WTC11 (cell line): ENCODE measurements around the gene ASIC3. TPM values are rescaled to one million over a fixed set of nuclear protein-coding genes. Genes with fewer than 3 reads are reported as not detected.
A peak's percentile ranks its signal among the peaks of the same experiment; 100 is the strongest.

Source experiments
- ATAC-seq: fragments of 200-7000 bp; cut with Tn5 transposase; 2 replicates; pipeline ENCODE4 v1.10.0; 2021; ENCODE audit warnings: mild to moderate bottlenecking, moderate library complexity
- CTCF ChIA-PET: fragments of 300-600 bp; sonication (Branson Sonifier 250); formaldehyde crosslinking; loops from one replicate; lab custom pipeline; 2021; ENCODE audit warnings: antibody characterized with exemption; lab: Charles Lee
- POLR2A ChIA-PET: fragments of 350-600 bp; sonication (Branson Sonifier 250); formaldehyde crosslinking; loops from one replicate; lab custom pipeline; 2021; ENCODE audit warnings: antibody characterized with exemption; lab: Charles Lee
- DNase-seq: peaks from one replicate; pipeline ENCODE4 v3.0.0; 2021; ENCODE audit warnings: low spot score
- H3K27ac Mint-ChIP-seq: 2 replicates; pipeline ENCODE4 v1.8.0; 2021; ENCODE audit warnings: mixed read lengths
- H3K27me3 Mint-ChIP-seq: 2 replicates; pipeline ENCODE4 v1.8.0; 2021; ENCODE audit warnings: low read depth, mild to moderate bottlenecking, moderate library complexity, mixed read lengths
- H3K36me3 Mint-ChIP-seq: 2 replicates; pipeline ENCODE4 v1.8.0; 2021; ENCODE audit warnings: mixed read lengths
- H3K4me1 Mint-ChIP-seq: 2 replicates; pipeline ENCODE4 v1.8.0; 2022; ENCODE audit warnings: mixed read lengths
- H3K4me3 Mint-ChIP-seq: 2 replicates; pipeline ENCODE4 v1.8.0; 2021; ENCODE audit warnings: mild to moderate bottlenecking, moderate library complexity, mixed read lengths
- H3K9me3 Mint-ChIP-seq: 2 replicates; pipeline ENCODE4 v1.8.0; 2021; ENCODE audit warnings: mixed read lengths
- ATF1 ChIP-seq: sonication (generic); formaldehyde crosslinking; IDR thresholded peaks from 2 replicates; pipeline ENCODE4 v1.8.1; 2023; ENCODE audit warnings: mild to moderate bottlenecking, moderate library complexity, missing genetic modification reagents
- ATF6 ChIP-seq: sonication (generic); formaldehyde crosslinking; IDR thresholded peaks from 2 replicates; pipeline ENCODE4 v1.8.1; 2023; ENCODE audit warnings: mild to moderate bottlenecking, missing genetic modification reagents
- E2F5 ChIP-seq: sonication (generic); formaldehyde crosslinking; IDR thresholded peaks from 2 replicates; pipeline ENCODE4 v1.8.1; 2022; ENCODE audit warnings: mild to moderate bottlenecking, moderate library complexity, missing genetic modification reagents
- ELF4 ChIP-seq: sonication (generic); formaldehyde crosslinking; IDR thresholded peaks from 2 replicates; pipeline ENCODE4 v1.8.1; 2022; ENCODE audit warnings: low read depth, mild to moderate bottlenecking, moderate library complexity, missing genetic modification reagents
- FOXK1 ChIP-seq: sonication (generic); formaldehyde crosslinking; IDR thresholded peaks from 2 replicates; pipeline ENCODE4 v1.8.0; 2022; ENCODE audit warnings: mild to moderate bottlenecking, moderate library complexity, missing genetic modification reagents
- FOXP4 ChIP-seq: sonication (generic); formaldehyde crosslinking; IDR thresholded peaks from 2 replicates; pipeline ENCODE4 v1.8.0; 2022; ENCODE audit warnings: mild to moderate bottlenecking, missing genetic modification reagents
- GABPB1 ChIP-seq: sonication (generic); formaldehyde crosslinking; IDR thresholded peaks from 2 replicates; pipeline ENCODE4 v1.8.1; 2023; ENCODE audit warnings: mild to moderate bottlenecking, missing genetic modification reagents
- JUN ChIP-seq: sonication (generic); formaldehyde crosslinking; IDR thresholded peaks from 2 replicates; pipeline ENCODE4 v1.8.0; 2023; ENCODE audit warnings: mild to moderate bottlenecking, missing genetic modification reagents
- MXD4 ChIP-seq: fragments of 250-450 bp; sonication (Bioruptor Pico); IDR thresholded peaks from 2 replicates; pipeline ENCODE4 v1.8.0; 2021; ENCODE audit warnings: mild to moderate bottlenecking, moderate library complexity, borderline replicate concordance
- PREB ChIP-seq: sonication (generic); formaldehyde crosslinking; IDR thresholded peaks from 2 replicates; pipeline ENCODE4 v1.8.1; 2022; ENCODE audit warnings: mild to moderate bottlenecking, missing genetic modification reagents, moderate library complexity, borderline replicate concordance
- PRRX2 ChIP-seq: fragments of 250-450 bp; sonication (Bioruptor Pico); IDR thresholded peaks from 2 replicates; pipeline ENCODE4 v1.8.0; 2021; ENCODE audit warnings: mild to moderate bottlenecking
- RELA ChIP-seq: sonication (generic); formaldehyde crosslinking; IDR thresholded peaks from 2 replicates; pipeline ENCODE4 v1.8.1; 2022; ENCODE audit warnings: missing genetic modification reagents, mild to moderate bottlenecking, borderline replicate concordance
- SOX15 ChIP-seq: fragments of 250-450 bp; sonication (Bioruptor Pico); IDR thresholded peaks from 2 replicates; pipeline ENCODE4 v1.9.0; 2021; ENCODE audit warnings: mild to moderate bottlenecking
- USF2 ChIP-seq: sonication (generic); formaldehyde crosslinking; IDR thresholded peaks from 2 replicates; pipeline ENCODE4 v1.8.1; 2023; ENCODE audit warnings: mild to moderate bottlenecking, missing genetic modification reagents, moderate library complexity
- ZBTB21 ChIP-seq: sonication (generic); formaldehyde crosslinking; IDR thresholded peaks from 2 replicates; pipeline ENCODE4 v1.8.1; 2023; ENCODE audit warnings: mild to moderate bottlenecking, missing genetic modification reagents, borderline replicate concordance
- ZMAT4 ChIP-seq: fragments of 250-450 bp; sonication (Bioruptor Pico); IDR thresholded peaks from 2 replicates; pipeline ENCODE4 v1.9.0; 2021; ENCODE audit warnings: mild to moderate bottlenecking
- ZNF219 ChIP-seq: sonication (generic); formaldehyde crosslinking; IDR thresholded peaks from 2 replicates; pipeline ENCODE4 v1.8.0; 2023; ENCODE audit warnings: missing genetic modification reagents, mild to moderate bottlenecking, borderline replicate concordance
- ZNF317 ChIP-seq: sonication (generic); formaldehyde crosslinking; IDR thresholded peaks from 2 replicates; pipeline ENCODE4 v1.8.1; 2023; ENCODE audit warnings: low read depth, mild to moderate bottlenecking, moderate library complexity, missing genetic modification reagents, borderline replicate concordance
- ZNF396 ChIP-seq: fragments of 250-450 bp; sonication (Bioruptor Pico); IDR thresholded peaks from 2 replicates; pipeline ENCODE4 v1.8.0; 2021; ENCODE audit warnings: mild to moderate bottlenecking, moderate library complexity, borderline replicate concordance
- ZNF416 ChIP-seq: fragments of 250-450 bp; sonication (Bioruptor Pico); IDR thresholded peaks from 2 replicates; pipeline ENCODE4 v1.9.0; 2021; ENCODE audit warnings: mild to moderate bottlenecking, inconsistent platforms
- ZNF425 ChIP-seq: fragments of 250-450 bp; sonication (Bioruptor Pico); conservative IDR thresholded peaks from 2 replicates; pipeline ENCODE4 v1.9.0; 2021; ENCODE audit warnings: mild to moderate bottlenecking
- total RNA-seq: library from RNA; stranded (reverse); gene quantifications from 3 replicates; pipeline ENCODE4 v1.2.3, GENCODE V29; 2021

Gene ASIC3
- total RNA-seq, 1 experiment from 2014 or later: 5.5 TPM

- TF ChIP-seq ZNF219 (CRISPR knock-in tag) (peak; percentile 97), USF2 (CRISPR knock-in tag) (peak; percentile 60), ZNF425 (CRISPR knock-in tag) (no peak), ELF4 (CRISPR knock-in tag) (peak; percentile 95), GABPB1 (no peak), ZNF317 (CRISPR knock-in tag) (peak; percentile 80), PREB (CRISPR knock-in tag) (peak; percentile 94; the same call in 1 of the 2 replicates), PRRX2 (no peak), ATF6 (CRISPR knock-in tag) (peak; percentile 89; the same call in 1 of the 2 replicates), JUN (CRISPR knock-in tag) (peak; percentile 98), ZNF396 (0 out of 2 replicates have a peak, but pooled peaks have one; percentile 59)
Measured at GRCh38 chr7:151018421-151019129, 29.8 kb upstream of the ASIC3 start (continued).

- Mint-ChIP-seq H3K36me3 (no peaks in the 10 kb centered on the region), H3K9me3 (no peaks in the 10 kb centered on the region), H3K4me3 (peak overlapping the region; percentile 50), H3K4me1 (peaks cover 39% of the 10 kb centered on the region), H3K27me3 (peaks cover 82% of the 10 kb centered on the region), H3K27ac (no peak overlapping the region)
- ATAC-seq (no peak), DNase-seq (no peak)
- ChIA-PET POLR2A (interaction anchor here (1.1 to 1.5 kb wide), 3 partner anchors 9 to 44 kb away, joined by 3 to 8 read pairs (median 5); partner anchors contain the start of gene ABCB8), CTCF (interaction anchor here (0.8 to 6.3 kb wide), 42 partner anchors 8 to 553 kb away, joined by 3 to 112 read pairs (median 6); partner anchors contain the start of genes ABCB8, ABCF2, ASB10 and CDK5)
- TF ChIP-seq ATF6 (CRISPR knock-in tag) (no peak), E2F5 (CRISPR knock-in tag) (no peak), ZBTB21 (CRISPR knock-in tag) (no peak), MXD4 (no peak), RELA (CRISPR knock-in tag) (no peak), ZMAT4 (CRISPR knock-in tag) (no peak), ZNF416 (CRISPR knock-in tag) (no peak), FOXP4 (no peak), FOXK1 (no peak), ZNF425 (CRISPR knock-in tag) (no peak), SOX15 (CRISPR knock-in tag) (no peak), JUN (CRISPR knock-in tag) (no peak), ATF1 (CRISPR knock-in tag) (no peak)
Measured at GRCh38 chr7:151019130-151019447, 29.2 kb upstream of the ASIC3 start.
